SK-N-SH treated with all-trans-retinoic acid at 6 μM for 48 hours (cell line): ENCODE measurements around the gene SLC12A6.

Experiments
- ATAC-seq: fragments of 200-7000 bp; cut with Tn5 transposase; 3 replicates; pipeline ENCODE4 v1.9.1; 2020; ENCODE audit warnings: mild to moderate bottlenecking, moderate library complexity
- ARNTL ChIP-seq: fragments of 450-650 bp; formaldehyde crosslinking; IDR thresholded peaks from 2 replicates; pipeline ENCODE4 v1.5.0; 2020; ENCODE audit warnings: low read depth, mild to moderate bottlenecking, moderate library complexity, borderline replicate concordance
- BACH2 ChIP-seq: fragments of 250-450 bp; sonication (Bioruptor Pico); IDR thresholded peaks from 2 replicates; pipeline ENCODE4 v1.9.0; 2021; ENCODE audit warnings: mild to moderate bottlenecking, borderline replicate concordance
- CREB5 ChIP-seq: fragments of 250-450 bp; sonication (Bioruptor Pico); IDR thresholded peaks from 2 replicates; pipeline ENCODE4 v1.5.1; 2020; ENCODE audit warnings: low read depth, mild to moderate bottlenecking, moderate library complexity
- CSRNP3 ChIP-seq: fragments of 250-450 bp; sonication (Bioruptor Pico); IDR thresholded peaks from 2 replicates; pipeline ENCODE4 v1.5.1; 2021; ENCODE audit warnings: mild to moderate bottlenecking, moderate library complexity
- ESRRG ChIP-seq: fragments of 250-450 bp; sonication (Bioruptor Pico); IDR thresholded peaks from 2 replicates; pipeline ENCODE4 v1.6.1; 2021; ENCODE audit warnings: mild to moderate bottlenecking
- GLIS3 ChIP-seq: fragments of 250-450 bp; sonication (Bioruptor Pico); IDR thresholded peaks from 2 replicates; pipeline ENCODE4 v1.5.0; 2020; ENCODE audit warnings: mild to moderate bottlenecking, moderate library complexity
- ISL1 ChIP-seq: fragments of 250-450 bp; sonication (Bioruptor Pico); IDR thresholded peaks from 2 replicates; pipeline ENCODE4 v2.1.2; 2022; ENCODE audit warnings: mild to moderate bottlenecking, moderate library complexity
- OSR1 ChIP-seq: fragments of 250-450 bp; sonication (Bioruptor Pico); IDR thresholded peaks from 2 replicates; pipeline ENCODE4 v1.8.0; 2022; ENCODE audit warnings: moderate library complexity, mild to moderate bottlenecking, inconsistent platforms
- PATZ1 ChIP-seq: fragments of 250-450 bp; sonication (Bioruptor Pico); IDR thresholded peaks from 2 replicates; pipeline ENCODE4 v1.8.0; 2020; ENCODE audit warnings: mild to moderate bottlenecking, moderate library complexity, borderline replicate concordance
- POU6F1 ChIP-seq: fragments of 250-450 bp; sonication (Bioruptor Pico); IDR thresholded peaks from 2 replicates; pipeline ENCODE4 v1.8.0; 2021; ENCODE audit warnings: low read depth, mild to moderate bottlenecking, moderate library complexity, borderline replicate concordance
- PPARA ChIP-seq: fragments of 250-450 bp; sonication (Bioruptor Pico); IDR thresholded peaks from 2 replicates; pipeline ENCODE4 v1.5.0; 2020; ENCODE audit warnings: mild to moderate bottlenecking, borderline replicate concordance
- RARB ChIP-seq: fragments of 250-450 bp; sonication (Bioruptor Pico); IDR thresholded peaks from 2 replicates; pipeline ENCODE4 v1.8.0; 2021; ENCODE audit warnings: mild to moderate bottlenecking, moderate library complexity
- SNAI2 ChIP-seq: fragments of 250-450 bp; sonication (Bioruptor Pico); IDR thresholded peaks from 2 replicates; pipeline ENCODE4 v1.5.0; 2020; ENCODE audit warnings: mild to moderate bottlenecking, moderate library complexity
- TCF4 ChIP-seq: fragments of 250-450 bp; sonication (Bioruptor Pico); IDR thresholded peaks from 2 replicates; pipeline ENCODE4 v1.8.0; 2021; ENCODE audit warnings: mild to moderate bottlenecking, moderate library complexity, borderline replicate concordance
- TOX ChIP-seq: fragments of 250-450 bp; sonication (Bioruptor Pico); IDR thresholded peaks from 2 replicates; pipeline ENCODE4 v1.8.0; 2021; ENCODE audit warnings: mild to moderate bottlenecking, moderate library complexity, borderline replicate concordance
- TSHZ2 ChIP-seq: fragments of 250-450 bp; sonication (Bioruptor Pico); IDR thresholded peaks from 2 replicates; pipeline ENCODE4 v1.5.0; 2020; ENCODE audit warnings: mild to moderate bottlenecking, moderate library complexity
- ZC3H10 ChIP-seq: fragments of 250-450 bp; sonication (Bioruptor Pico); IDR thresholded peaks from 2 replicates; pipeline ENCODE4 v1.5.1; 2021; ENCODE audit warnings: mild to moderate bottlenecking, moderate library complexity
- ZFP3 ChIP-seq: fragments of 250-450 bp; sonication (Bioruptor Pico); IDR thresholded peaks from 2 replicates; pipeline ENCODE4 v1.5.0; 2020; ENCODE audit warnings: mild to moderate bottlenecking, moderate library complexity
- ZFP30 ChIP-seq: fragments of 450-650 bp; formaldehyde crosslinking; IDR thresholded peaks from 2 replicates; pipeline ENCODE4 v1.5.0; 2022; ENCODE audit warnings: mild to moderate bottlenecking, moderate library complexity
- ZNF565 ChIP-seq: fragments of 450-650 bp; formaldehyde crosslinking; conservative IDR thresholded peaks from 2 replicates; pipeline ENCODE4 v1.5.0; 2020; ENCODE audit warnings: low read depth, mild to moderate bottlenecking, moderate library complexity
- ZNF70 ChIP-seq: fragments of 450-650 bp; formaldehyde crosslinking; IDR thresholded peaks from 2 replicates; pipeline ENCODE4 v1.5.0; 2020; ENCODE audit warnings: mild to moderate bottlenecking, moderate library complexity
- ZNF8 ChIP-seq: fragments of 450-650 bp; formaldehyde crosslinking; IDR thresholded peaks from 2 replicates; pipeline ENCODE4 v1.5.0; 2020; ENCODE audit warnings: mild to moderate bottlenecking, moderate library complexity

SLC12A6 gene

GRCh38 chr15:34327906-34328305 is 9.7 kb downstream of the SLC12A6 start:
- TF ChIP-seq RARB (CRISPR knock-in tag), result no peak
- TF ChIP-seq PATZ1, result no peak
- TF ChIP-seq TCF4 (CRISPR knock-in tag), result no peak
- TF ChIP-seq ZFP30 (CRISPR knock-in tag), result no peak
- TF ChIP-seq ZNF565 (CRISPR knock-in tag), result no peak
- no peak for TF ChIP-seq ZNF70
- no peak for TF ChIP-seq ARNTL
- TF ChIP-seq SNAI2, result no peak
- no peak for TF ChIP-seq CSRNP3 (CRISPR knock-in tag)
- no peak for TF ChIP-seq POU6F1 (CRISPR knock-in tag)
- no peak for TF ChIP-seq ZFP3 (CRISPR knock-in tag)
- TF ChIP-seq GLIS3, result no peak
- TF ChIP-seq BACH2 (CRISPR knock-in tag), result no peak
- no peak for TF ChIP-seq ISL1 (CRISPR knock-in tag)
- no peak for TF ChIP-seq TSHZ2
- no peak for TF ChIP-seq ESRRG (CRISPR knock-in tag)
- no peak for ATAC-seq

GRCh38 chr15:34325368-34325767 is 12.2 kb downstream of the SLC12A6 start:
- ATAC-seq, result no peak
- TF ChIP-seq PATZ1 (no peak), ZFP30 (CRISPR knock-in tag) (no peak), TOX (CRISPR knock-in tag) (no peak), TCF4 (CRISPR knock-in tag) (no peak), PPARA (CRISPR knock-in tag) (no peak), ARNTL (no peak), RARB (CRISPR knock-in tag) (no peak), ISL1 (CRISPR knock-in tag) (no peak), SNAI2 (no peak), ZC3H10 (CRISPR knock-in tag) (no peak), ESRRG (CRISPR knock-in tag) (no peak), ZFP3 (CRISPR knock-in tag) (no peak), BACH2 (CRISPR knock-in tag) (no peak), CREB5 (no peak), ZNF565 (CRISPR knock-in tag) (no peak), CSRNP3 (CRISPR knock-in tag) (no peak), ZNF8 (CRISPR knock-in tag) (no peak), OSR1 (no peak), ZNF70 (no peak), POU6F1 (CRISPR knock-in tag) (no peak)
